HG02870 (cell line): ENCODE results near the gene OR2B3.
"Not testable (repeated sequence)": the region's sequence is repeated elsewhere in the genome, so short reads cannot be mapped to it uniquely, and the experiment has no call there.

Experiments used
- ATAC-seq: cut with Tn5 transposase; IDR thresholded peaks from one replicate; pipeline ENCODE4 v1.9.1; 2021; ENCODE audit warnings: mild to moderate bottlenecking, moderate library complexity; ENCODE audit not compliant: unreplicated experiment

The OR2B3 gene

GRCh38 chr6:29087213-29087612, at the start of gene OR2B3:
Gene OR2B3 (minus strand): TSS chr6:29087313. CDS start chr6:29087248, 65 bp downstream.
- no peak for ATAC-seq

- no peak for ATAC-seq
Observed at GRCh38 chr6:29131691-29132090, 44.6 kb upstream of the OR2B3 start.

- ATAC-seq, result no peak
Observed at GRCh38 chr6:29130644-29131043, 43.5 kb upstream of the OR2B3 start.

GRCh38 chr6:29129326-29130012, 42.4 kb upstream of the OR2B3 start:
- no peak for ATAC-seq

GRCh38 chr6:29114964-29115363, 27.9 kb upstream of the OR2B3 start:
- not testable (repeated sequence) for ATAC-seq

GRCh38 chr6:29112135-29112534, 25.0 kb upstream of the OR2B3 start:
- no peak for ATAC-seq

GRCh38 chr6:29107758-29108157, 20.6 kb upstream of the OR2B3 start, which contains the start of gene OR2J3:
Gene OR2J3 (plus strand): TSS chr6:29108058. CDS start chr6:29111891, 3,833 bp downstream.
- ATAC-seq, result no peak

- no peak for ATAC-seq
Observed at GRCh38 chr6:29099190-29099589, 12.1 kb upstream of the OR2B3 start, which contains the start of gene OR2J1. Gene OR2J1 (plus strand): TSS chr6:29099490. CDS start chr6:29100943, 1,453 bp downstream.

GRCh38 chr6:29097803-29098202, 10.7 kb upstream of the OR2B3 start:
- no peak for ATAC-seq

GRCh38 chr6:29092957-29093356, 5.8 kb upstream of the OR2B3 start:
- ATAC-seq, result no peak

GRCh38 chr6:29082457-29082856, 4.7 kb downstream of the OR2B3 start:
- ATAC-seq, result no peak

- ATAC-seq, result no peak
Observed at GRCh38 chr6:29081312-29081711, 5.8 kb downstream of the OR2B3 start.

- no peak for ATAC-seq
Observed at GRCh38 chr6:29079203-29079602, 7.9 kb downstream of the OR2B3 start.

GRCh38 chr6:29071831-29072723, 15.0 kb downstream of the OR2B3 start:
- peak; percentile 58 for ATAC-seq

- no peak for ATAC-seq
Observed at GRCh38 chr6:29051680-29052079, 35.4 kb downstream of the OR2B3 start.

- no peak for ATAC-seq
Observed at GRCh38 chr6:29045075-29045474, 42.0 kb downstream of the OR2B3 start, which contains the start of gene OR2W1. Gene OR2W1 (minus strand): TSS chr6:29045175. CDS start chr6:29045175, 0 bp downstream.
